Fibroblast of skin of right quadriceps (primary cell): Measurements from ENCODE around the gene ZMYND8.
"Not testable (repeated sequence)": the region's sequence is repeated elsewhere in the genome, so short reads cannot be mapped to it uniquely, and the experiment has no call there.

ENCODE experiments used
- DNase-seq: peaks from one replicate; pipeline ENCODE4 v3.0.0-alpha.2; 2013

ZMYND8 gene

GRCh38 chr20:47309806-47310426 lies 46.6 kb downstream of the ZMYND8 start:
- no peak for DNase-seq

GRCh38 chr20:47309394-47309793 lies 47.1 kb downstream of the ZMYND8 start:
- DNase-seq, result no peak

GRCh38 chr20:47307569-47307968 lies 48.9 kb downstream of the ZMYND8 start:
- DNase-seq, result not testable (repeated sequence)

- no peak for DNase-seq
These were observed 49.6 kb downstream of the ZMYND8 start for GRCh38 chr20:47306755-47307370.

GRCh38 chr20:47306095-47306494 lies 50.4 kb downstream of the ZMYND8 start:
- DNase-seq, result no peak

- DNase-seq, result no peak
These were observed 50.8 kb downstream of the ZMYND8 start for GRCh38 chr20:47305667-47306066.

- DNase-seq, result no peak
These were observed 52.2 kb downstream of the ZMYND8 start for GRCh38 chr20:47304287-47304686.

GRCh38 chr20:47303736-47304135 lies 52.8 kb downstream of the ZMYND8 start:
- DNase-seq, result no peak

- DNase-seq, result peak; percentile 62
These were observed 56.4 kb downstream of the ZMYND8 start for GRCh38 chr20:47300071-47300470.

- DNase-seq, result no peak
These were observed 57.9 kb downstream of the ZMYND8 start for GRCh38 chr20:47298624-47299023.

- DNase-seq, result no peak
These were observed 58.8 kb downstream of the ZMYND8 start for GRCh38 chr20:47297746-47298145.

- no peak for DNase-seq
These were observed 59.5 kb downstream of the ZMYND8 start for GRCh38 chr20:47296950-47297349.

GRCh38 chr20:47295921-47296426 lies 60.5 kb downstream of the ZMYND8 start:
- no peak for DNase-seq

GRCh38 chr20:47295129-47295813 lies 61.2 kb downstream of the ZMYND8 start:
- DNase-seq, result no peak

GRCh38 chr20:47293631-47294030 lies 62.9 kb downstream of the ZMYND8 start:
- no peak for DNase-seq

GRCh38 chr20:47292581-47292980 lies 63.9 kb downstream of the ZMYND8 start:
- DNase-seq, result no peak

GRCh38 chr20:47290666-47291430 lies 65.7 kb downstream of the ZMYND8 start:
- DNase-seq, result no peak

GRCh38 chr20:47290008-47290407 lies 66.5 kb downstream of the ZMYND8 start:
- DNase-seq, result no peak

GRCh38 chr20:47289096-47289495 lies 67.4 kb downstream of the ZMYND8 start:
- no peak for DNase-seq

- not testable (repeated sequence) for DNase-seq
These were observed 68.0 kb downstream of the ZMYND8 start for GRCh38 chr20:47288530-47288929.

- DNase-seq, result no peak
These were observed 68.8 kb downstream of the ZMYND8 start for GRCh38 chr20:47287609-47288144.

GRCh38 chr20:47286681-47287080 lies 69.8 kb downstream of the ZMYND8 start:
- no peak for DNase-seq

GRCh38 chr20:47285189-47285588 lies 71.3 kb downstream of the ZMYND8 start:
- no peak for DNase-seq
